Mesothelial cell of epicardium (in vitro differentiated cells): ENCODE measurements around the gene PNPLA1. TPM values are rescaled to one million over a fixed set of nuclear protein-coding genes. Genes with fewer than 3 reads are reported as not detected.

Source experiments
- DNase-seq, 2 experiments: peaks; one replicate each; pipeline ENCODE4 v3.0.0; 2021; ENCODE audit warnings: low spot score in 2 of 2; ENCODE audit not compliant: unreplicated experiment in 2 of 2
- H3K27ac Mint-ChIP-seq: 2 replicates; pipeline ENCODE4 v1.8.0; 2021; ENCODE audit warnings: mixed read lengths
- H3K27me3 Mint-ChIP-seq: 2 replicates; pipeline ENCODE4 v1.8.0; 2021; ENCODE audit warnings: low read depth, mixed read lengths
- H3K36me3 Mint-ChIP-seq: 2 replicates; pipeline ENCODE4 v1.8.0; 2021; ENCODE audit warnings: mixed read lengths
- H3K4me1 Mint-ChIP-seq: 2 replicates; pipeline ENCODE4 v1.8.0; 2021; ENCODE audit warnings: mixed read lengths
- H3K4me3 Mint-ChIP-seq: 2 replicates; pipeline ENCODE4 v1.8.0; 2021; ENCODE audit warnings: mild to moderate bottlenecking, moderate library complexity, mixed read lengths
- H3K9me3 Mint-ChIP-seq: 2 replicates; pipeline ENCODE4 v1.8.0; 2021; ENCODE audit warnings: mixed read lengths
- CTCF ChIP-seq: fragments of 200-600 bp; sonication (generic); IDR thresholded peaks from one replicate; pipeline ENCODE4 v1.5.0; 2021; ENCODE audit warnings: antibody characterized with exemption; ENCODE audit not compliant: unreplicated experiment
- total RNA-seq: library from RNA; stranded (reverse); gene quantifications from 3 replicates; pipeline ENCODE4 v1.2.1, GENCODE V29; 2021

The PNPLA1 gene
- total RNA-seq, 1 donor from 2014 or later = not detected

DNA sequence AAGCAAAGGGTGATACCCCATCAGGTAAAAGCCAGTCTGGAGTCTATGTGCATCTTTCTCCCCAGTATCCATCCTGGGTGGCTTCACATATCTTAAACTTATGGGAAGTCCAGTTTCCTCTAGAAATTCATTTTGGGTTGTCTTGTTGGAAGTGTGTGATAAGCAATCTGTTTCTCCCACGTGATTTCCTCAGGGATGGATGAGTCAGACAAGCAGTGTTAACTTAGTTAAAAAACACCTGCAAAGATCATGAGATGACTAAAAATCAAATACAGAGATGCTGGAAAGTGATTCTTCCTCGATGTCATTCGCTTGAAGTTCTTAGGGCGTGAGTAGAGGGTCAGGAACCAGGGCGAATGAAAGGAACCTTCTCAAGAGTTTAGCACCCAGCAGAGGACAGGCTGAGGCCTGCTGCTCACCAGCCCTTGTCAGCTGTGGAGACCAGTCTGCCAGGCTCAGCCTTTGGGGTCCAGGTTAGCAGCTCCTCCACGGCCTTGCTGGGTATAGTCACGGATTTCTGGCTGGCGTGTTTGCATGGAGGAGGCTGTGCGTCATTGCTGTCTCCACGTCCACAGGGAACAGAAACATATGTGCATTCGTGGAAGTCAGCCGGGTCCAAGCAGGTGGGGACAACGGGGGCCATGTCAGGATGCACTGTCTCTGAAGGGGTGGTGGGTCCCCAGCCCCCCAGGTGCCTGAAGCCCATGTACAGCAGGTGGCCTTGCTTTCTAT lies 2.8 kb upstream of the PNPLA1 start:
- peaks cover 11% of the 10 kb centered on the region for H3K4me1 Mint-ChIP-seq
- no peak for TF ChIP-seq CTCF
- H3K4me3 Mint-ChIP-seq = no peak overlapping the region
- no peak for DNase-seq
- no peak overlapping the region for H3K27ac Mint-ChIP-seq
- H3K36me3 Mint-ChIP-seq = no peaks in the 10 kb centered on the region
- no peaks in the 10 kb centered on the region for H3K9me3 Mint-ChIP-seq
- H3K27me3 Mint-ChIP-seq = peaks cover 14% of the 10 kb centered on the region

DNA sequence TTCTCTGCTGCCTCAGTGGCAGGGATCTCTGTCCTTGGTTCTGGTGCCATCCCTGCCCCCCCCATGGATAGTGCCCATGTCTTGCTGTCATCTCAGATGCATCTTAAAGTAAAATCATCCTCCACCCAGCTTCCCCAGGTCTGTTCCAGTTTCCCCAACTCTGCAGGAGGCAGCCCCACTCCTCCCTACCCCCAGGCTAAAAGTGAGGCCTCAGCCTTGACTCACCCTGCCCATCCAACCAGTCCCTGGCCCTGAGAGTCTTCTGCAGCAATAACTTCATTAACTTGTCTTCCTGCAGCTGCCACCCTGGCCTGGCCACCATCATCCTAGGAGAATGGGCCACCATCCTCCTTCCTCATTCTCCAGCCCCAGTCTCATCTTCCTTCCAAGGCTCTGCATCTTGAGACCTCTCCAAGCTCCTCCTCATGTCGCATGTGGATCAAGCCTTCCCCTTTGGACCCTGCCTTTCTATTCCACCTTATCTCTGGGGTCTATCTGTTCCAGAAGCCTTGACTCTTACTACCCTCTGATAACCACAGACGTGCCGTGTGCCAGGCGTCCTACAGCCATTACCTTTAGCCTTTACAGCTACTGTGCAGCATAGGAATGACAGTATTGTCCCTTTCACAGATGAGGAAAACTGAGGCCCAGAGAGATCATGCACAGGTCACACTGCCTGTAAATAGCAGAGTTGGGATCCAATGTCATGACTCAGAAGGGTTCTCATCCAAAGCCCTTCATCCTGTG lies 2.0 kb upstream of the PNPLA1 start:
- Mint-ChIP-seq H3K9me3 (no peaks in the 10 kb centered on the region), H3K4me3 (no peak overlapping the region), H3K27ac (no peak overlapping the region), H3K36me3 (no peaks in the 10 kb centered on the region), H3K4me1 (peaks cover 11% of the 10 kb centered on the region), H3K27me3 (peaks cover 13% of the 10 kb centered on the region)
- TF ChIP-seq CTCF = no peak
- DNase-seq = no peak

- no peak overlapping the region for H3K27ac Mint-ChIP-seq
- no peak overlapping the region for H3K4me3 Mint-ChIP-seq
- H3K4me1 Mint-ChIP-seq = peaks cover 11% of the 10 kb centered on the region
- peak in 1 of 2 experiments; percentile 61 for DNase-seq
- peaks cover 13% of the 10 kb centered on the region for H3K27me3 Mint-ChIP-seq
- no peaks in the 10 kb centered on the region for H3K9me3 Mint-ChIP-seq
- no peaks in the 10 kb centered on the region for H3K36me3 Mint-ChIP-seq
- TF ChIP-seq CTCF = no peak
These were observed 1.2 kb upstream of the PNPLA1 start for GRCh38 chr6:36268478-36269275.

DNA sequence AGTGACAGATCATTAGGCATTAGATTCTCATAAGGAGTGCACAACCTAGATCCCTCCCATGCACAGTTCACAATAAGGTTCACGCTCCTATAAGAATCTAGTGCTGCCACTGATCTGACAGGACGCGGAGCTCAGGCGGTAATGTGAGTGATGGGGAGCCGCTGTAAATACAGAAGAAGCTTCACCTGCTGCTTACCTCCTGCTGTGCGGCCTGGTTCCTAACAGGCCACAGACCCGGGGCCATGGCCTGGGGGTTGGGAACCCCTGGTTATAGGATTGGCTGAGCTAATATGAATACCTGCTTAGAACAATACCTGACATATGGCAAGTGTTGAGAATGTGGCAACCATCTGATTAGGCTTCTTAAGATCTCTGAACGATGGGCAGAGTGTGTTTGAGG lies 2.4 kb downstream of the PNPLA1 start:
- Mint-ChIP-seq H3K4me1 (peaks cover 11% of the 10 kb centered on the region), H3K36me3 (no peaks in the 10 kb centered on the region), H3K4me3 (no peak overlapping the region), H3K27me3 (peaks cover 28% of the 10 kb centered on the region), H3K27ac (no peak overlapping the region), H3K9me3 (no peaks in the 10 kb centered on the region)
- TF ChIP-seq CTCF = no peak
- DNase-seq = no peak

- no peak for DNase-seq
- no peak for TF ChIP-seq CTCF
- no peaks in the 10 kb centered on the region for H3K36me3 Mint-ChIP-seq
- H3K9me3 Mint-ChIP-seq = no peaks in the 10 kb centered on the region
- no peak overlapping the region for H3K27ac Mint-ChIP-seq
- H3K4me3 Mint-ChIP-seq = no peak overlapping the region
- peaks cover 11% of the 10 kb centered on the region for H3K4me1 Mint-ChIP-seq
- peaks cover 28% of the 10 kb centered on the region for H3K27me3 Mint-ChIP-seq
These were observed 3.2 kb downstream of the PNPLA1 start for GRCh38 chr6:36273067-36273466.
